COLO668 (cell line): ENCODE results near the gene TCAF1.
"Not testable (repeated sequence)": the region's sequence is repeated elsewhere in the genome, so short reads cannot be mapped to it uniquely, and the experiment has no call there.

Experiments used
- DNase-seq: peaks from one replicate; lab custom pipeline; 2025; ENCODE audit not compliant: unreplicated experiment; lab: John Stamatoyannopoulos, UW

The TCAF1 gene

GRCh38 chr7:143902332-143902899, 440 bp upstream of the TCAF1 start:
- DNase-seq, result no peak

GRCh38 chr7:143901332-143901667, 676 bp downstream of the TCAF1 start:
- DNase-seq, result peak; percentile 57

DNA sequence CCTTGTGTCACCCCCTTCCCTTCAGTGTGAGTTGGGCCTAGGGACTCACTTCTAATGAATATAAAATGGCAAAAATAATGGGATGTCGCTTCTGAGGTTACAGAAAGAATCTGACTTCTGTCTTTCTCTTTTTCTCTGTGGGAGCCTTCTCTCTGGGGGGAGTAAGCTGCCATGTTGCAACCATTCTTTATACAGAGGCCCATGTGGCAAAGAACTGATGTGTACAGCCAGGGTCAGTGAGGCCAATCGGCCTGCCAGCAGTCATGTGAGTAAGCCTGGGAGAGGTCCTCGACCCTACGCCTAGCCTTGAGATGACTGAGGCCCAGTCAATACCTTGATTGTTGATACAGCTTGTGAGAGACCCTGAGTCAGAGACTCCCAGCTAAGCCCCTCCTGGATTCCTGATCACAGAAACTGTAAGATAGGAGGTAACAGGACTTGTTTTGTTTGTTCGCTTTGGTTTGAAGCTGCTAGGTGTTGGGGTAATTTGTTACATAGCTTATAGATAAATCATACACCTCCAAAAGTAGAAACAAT, 1.7 kb downstream of the TCAF1 start:
- DNase-seq, result no peak

DNA sequence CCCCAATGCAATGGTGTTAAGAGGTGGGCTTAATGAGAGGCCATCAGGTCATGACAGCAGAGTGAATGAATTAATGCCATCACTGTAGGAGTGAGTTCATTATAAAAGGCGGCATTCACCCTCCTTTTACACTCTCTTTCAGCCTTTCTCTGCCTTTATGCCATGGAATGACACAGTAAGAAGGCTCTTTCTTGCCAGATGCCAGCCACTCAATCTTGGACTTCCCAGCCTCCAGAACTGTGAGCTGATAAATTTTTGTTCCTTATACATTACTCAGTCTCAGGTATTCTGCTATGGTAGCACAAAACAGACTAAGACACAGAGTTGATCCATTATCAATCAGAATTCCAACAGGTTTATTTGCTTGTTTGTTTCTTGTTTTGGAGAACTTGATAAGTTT, 3.2 kb downstream of the TCAF1 start:
- DNase-seq, result no peak

DNA sequence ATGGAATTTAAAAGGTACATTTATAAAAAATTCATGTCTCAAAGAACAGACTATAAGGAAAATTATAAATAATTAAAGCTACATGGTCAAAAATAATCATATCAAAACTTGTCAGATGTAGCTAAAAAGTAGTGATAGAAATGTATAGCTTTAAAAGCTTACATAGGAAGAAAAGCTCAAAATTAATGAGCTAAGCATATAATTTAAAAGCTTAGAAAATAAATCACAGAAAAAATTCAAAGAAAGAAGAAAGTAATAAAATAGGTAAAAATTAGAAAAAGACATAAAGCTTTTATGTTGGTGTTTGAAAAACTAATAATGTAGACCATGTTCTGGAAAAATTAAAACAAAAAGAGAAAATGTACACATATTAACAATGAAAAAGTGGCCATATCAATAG, 5.3 kb downstream of the TCAF1 start:
- no peak for DNase-seq

GRCh38 chr7:143892527-143893300, 9.3 kb downstream of the TCAF1 start:
- peak; percentile 26 for DNase-seq

DNA sequence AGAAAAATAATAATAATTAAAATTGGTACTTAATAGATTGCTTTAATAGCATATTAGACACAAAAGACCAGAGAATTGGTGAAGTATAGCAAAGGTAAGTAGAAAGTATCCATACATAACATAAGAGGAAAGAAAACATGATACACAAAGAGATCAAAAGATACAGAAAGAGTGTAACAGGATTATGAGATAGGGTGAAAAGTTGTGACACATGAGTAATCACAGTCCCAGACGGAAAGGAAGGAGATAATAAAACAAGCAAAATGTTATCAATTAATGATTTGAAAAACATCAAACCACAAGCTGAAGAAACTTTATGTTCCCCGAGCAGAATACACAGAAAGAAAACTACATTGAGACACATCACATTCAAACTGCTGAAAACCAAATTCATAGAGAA, 10.5 kb downstream of the TCAF1 start:
- DNase-seq, result no peak

- DNase-seq, result no peak
Measured at GRCh38 chr7:143890558-143890957, 11.4 kb downstream of the TCAF1 start.

DNA sequence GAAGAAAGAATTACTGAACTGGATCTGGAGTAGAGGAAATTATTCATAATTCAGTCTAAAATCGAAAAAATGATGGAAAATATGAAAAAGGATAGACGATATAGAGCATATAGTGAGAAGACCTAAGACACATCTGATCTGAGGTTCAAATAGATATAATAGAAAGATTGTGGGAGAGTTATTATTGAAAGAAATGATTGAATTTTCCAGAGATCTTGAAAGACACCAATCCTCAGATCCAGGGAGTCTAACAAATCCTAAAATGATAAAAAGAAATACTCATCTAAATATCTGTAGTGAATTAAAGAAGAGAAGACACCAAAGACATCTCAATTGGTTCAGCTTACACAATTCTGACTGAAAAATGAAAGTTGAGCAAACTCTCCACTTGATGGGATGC, 12.9 kb downstream of the TCAF1 start:
- no peak for DNase-seq

DNA sequence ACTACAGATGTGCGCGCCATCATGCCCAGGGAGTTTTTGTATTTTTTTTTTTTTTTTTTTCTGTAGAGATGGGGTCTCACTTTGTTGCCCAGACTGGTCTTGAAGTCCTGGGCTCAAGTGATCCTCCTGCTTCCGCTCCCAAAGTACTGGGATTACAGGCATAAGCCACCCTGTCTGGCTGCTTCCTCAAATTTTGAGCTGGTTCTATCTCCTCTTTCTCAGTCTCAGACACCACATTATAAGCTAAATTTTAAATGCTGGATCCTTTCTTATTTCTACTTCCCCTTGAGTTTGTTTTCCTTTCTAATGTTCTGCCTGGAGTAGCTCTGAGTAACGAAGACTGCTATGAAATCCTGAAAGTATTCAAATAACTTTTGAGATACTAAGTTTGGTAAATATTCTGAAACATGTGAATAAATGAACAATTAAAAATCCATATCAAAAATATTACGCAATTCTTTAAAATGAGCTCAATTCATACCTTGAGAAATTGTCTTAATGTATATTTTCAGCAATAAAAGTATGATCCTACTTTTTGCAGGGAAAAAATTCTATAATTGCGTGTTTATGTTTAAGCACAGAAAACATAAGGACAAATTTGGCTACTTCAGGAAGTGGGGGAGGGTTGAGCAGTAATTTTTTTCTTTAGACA, 15.0 kb downstream of the TCAF1 start:
- DNase-seq, result no peak

DNA sequence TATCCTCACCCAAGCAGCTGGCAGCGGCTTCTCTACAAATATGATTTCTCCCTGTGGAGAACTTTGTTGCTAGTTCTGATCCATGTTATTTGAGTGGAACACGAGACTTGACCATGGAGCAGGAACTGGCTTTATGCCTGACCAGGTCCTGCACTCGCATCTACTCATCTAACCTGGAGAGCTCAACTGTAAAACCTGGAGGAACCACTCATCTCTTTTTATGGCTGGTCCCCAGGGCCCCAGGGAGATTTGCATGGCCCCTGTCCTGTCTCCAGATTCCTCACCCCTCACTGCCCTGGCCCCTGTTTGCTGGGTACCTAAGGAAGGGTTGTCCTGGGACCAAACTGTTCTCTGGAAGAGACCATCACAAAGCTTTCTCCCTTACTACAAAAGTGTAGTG, 16.0 kb downstream of the TCAF1 start:
- no peak for DNase-seq

DNA sequence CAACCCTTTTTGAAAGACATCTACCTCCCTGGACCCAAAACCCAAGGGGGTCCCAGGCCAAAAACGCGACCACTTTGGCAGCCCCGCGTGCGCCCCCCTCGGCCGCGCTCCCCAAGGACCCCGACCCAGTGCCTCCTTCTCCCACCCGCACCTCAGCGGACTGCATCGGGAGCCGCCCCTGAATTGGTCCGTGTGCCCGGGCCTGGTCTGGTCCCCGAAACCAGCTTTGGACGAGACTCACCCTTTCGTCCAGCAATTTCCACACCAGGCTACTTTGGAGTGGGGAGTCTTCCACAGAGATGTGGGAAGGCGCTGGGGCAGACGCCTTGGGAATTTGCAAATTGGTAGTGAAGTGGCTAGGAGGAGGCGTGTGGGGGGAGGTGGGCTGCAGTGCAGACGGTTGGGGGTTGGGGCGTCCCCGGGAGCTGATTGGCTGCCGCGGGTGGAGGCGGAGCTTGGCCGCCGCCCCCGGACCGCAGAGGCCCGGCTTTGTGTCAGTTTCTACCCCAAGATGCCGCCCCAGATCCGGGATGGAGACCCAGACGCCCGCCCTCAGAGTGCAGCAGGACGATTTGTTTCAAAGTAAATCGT, 16.9 kb downstream of the TCAF1 start:
- no peak for DNase-seq

GRCh38 chr7:143884241-143884968, 17.6 kb downstream of the TCAF1 start:
- no peak for DNase-seq

DNA sequence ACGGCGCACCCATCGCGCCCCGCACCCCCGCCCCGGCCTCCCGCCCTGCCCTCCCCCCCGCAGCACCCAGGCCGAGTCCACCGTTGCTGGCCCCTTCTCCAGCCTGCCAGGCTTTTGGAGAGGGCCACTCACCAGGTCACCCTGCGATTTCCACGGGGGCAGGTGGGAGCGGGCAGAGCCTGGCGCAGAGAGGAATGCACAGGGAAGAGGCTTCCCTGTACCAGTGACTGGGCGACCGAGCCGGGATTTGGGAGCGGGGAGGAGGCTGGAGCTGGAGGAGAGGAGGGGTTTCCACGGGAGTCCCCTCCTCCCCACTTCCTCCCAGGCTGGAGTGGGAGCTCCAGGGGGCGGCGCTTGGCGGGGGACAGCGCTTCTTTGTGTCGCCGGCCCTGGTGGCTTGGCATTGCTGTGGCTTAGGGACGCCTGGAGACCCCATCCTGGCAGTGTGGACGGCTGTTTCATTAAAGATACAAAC, 19.3 kb downstream of the TCAF1 start:
- DNase-seq, result no peak

DNA sequence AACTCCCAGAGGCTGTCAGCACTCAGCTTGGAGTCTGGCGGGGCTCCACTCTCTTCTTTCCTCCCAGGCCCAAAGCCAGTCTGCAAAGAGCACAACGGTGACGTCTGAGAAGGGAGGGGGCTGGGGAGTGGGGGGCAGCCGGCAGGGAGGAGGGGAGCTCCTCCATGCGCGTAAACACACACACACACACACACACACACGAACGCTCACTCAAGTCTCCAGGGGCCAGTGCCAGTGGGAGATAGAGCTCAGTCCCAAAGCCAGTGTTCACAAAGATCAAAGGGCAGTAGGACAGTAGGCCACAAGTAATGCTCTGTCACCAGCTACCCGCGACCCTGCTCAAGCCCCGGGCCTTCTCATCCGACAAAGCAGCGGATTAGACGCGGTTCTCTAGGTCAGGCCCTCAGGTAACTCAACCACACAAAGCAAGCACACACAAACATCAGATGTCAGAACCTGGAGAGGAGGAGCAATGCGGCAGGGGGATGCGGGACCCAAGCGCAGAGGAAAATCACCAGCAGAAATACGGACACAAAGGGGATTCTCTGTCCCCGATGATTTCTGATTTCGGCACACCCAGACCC, 19.9 kb downstream of the TCAF1 start:
- no peak for DNase-seq

DNA sequence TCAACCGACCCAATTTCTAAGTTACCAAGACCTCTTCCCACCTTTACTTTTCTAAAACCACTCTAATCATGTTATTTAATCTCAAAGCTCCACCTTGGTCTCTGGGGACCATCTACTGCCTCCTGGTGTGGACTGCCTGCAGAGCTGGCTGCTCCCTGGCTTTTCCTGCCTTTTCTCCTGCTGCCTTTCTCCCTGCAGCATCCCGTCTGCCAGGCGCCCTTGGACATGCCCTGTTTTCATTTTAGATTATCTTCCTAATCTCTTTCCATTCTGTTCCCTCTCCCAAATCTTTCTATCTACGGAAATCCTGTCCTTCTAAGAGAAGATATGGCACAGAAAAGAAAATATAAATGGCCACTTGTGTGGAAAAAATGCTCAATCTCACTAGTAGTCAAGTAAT, 23.1 kb downstream of the TCAF1 start:
- DNase-seq, result no peak

- no peak for DNase-seq
Measured at GRCh38 chr7:143877098-143877497, 24.9 kb downstream of the TCAF1 start.

DNA sequence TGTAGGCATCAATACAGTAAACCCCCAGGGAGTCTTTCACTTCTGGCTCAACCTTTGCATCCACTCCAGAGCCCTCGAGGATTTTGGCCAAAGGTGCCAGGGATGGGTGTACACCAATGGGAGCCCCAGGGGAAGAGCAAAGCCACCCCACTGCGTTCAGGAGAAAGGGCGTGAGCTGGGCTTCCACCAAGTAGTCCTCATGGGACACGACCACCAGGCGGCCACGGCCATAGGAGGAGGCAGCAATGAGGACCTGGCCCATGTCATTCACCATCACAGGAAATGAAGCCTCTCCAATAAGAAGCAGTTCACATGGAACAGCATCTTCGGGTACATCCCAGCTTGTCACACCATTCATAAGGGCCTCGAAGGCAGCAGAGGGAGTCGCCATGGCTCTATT, 25.8 kb downstream of the TCAF1 start:
- DNase-seq, result no peak

- not testable (repeated sequence) for DNase-seq
Measured at GRCh38 chr7:143873242-143873641, 28.7 kb downstream of the TCAF1 start.

GRCh38 chr7:143871534-143871933, 30.4 kb downstream of the TCAF1 start:
- not testable (repeated sequence) for DNase-seq

DNA sequence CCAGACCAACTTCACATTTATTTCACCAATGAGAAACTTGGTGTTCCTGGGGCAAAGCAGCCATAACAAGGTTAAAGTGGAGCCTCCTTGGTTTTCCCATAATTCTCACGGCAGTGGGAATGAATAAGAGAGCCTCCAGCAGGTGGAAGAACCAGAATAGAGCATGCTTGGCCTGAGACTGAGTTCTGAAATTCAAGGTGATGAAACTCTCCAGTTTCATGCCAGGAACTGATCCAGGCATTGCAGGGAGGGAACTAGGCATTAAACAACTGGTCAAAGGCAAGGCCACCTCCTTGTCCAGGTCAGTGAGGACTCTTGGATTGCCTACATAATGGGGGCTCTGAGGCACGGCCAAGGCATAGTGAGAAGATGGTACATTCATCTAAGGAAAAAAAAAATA, 44.0 kb downstream of the TCAF1 start:
- not testable (repeated sequence) for DNase-seq
